Activated B cell treated with CpG ODN at 0.5 μM for 24 hours (primary cell): ENCODE results near the gene C16orf86. TPM values are rescaled to one million over a fixed set of nuclear protein-coding genes. Genes with fewer than 3 reads are reported as not detected.

Source experiments
- ATAC-seq: fragments of 200-7000 bp; cut with Tn5 transposase; one replicate; pipeline ENCODE4 v1.10.0; 2021; ENCODE audit warnings: low read depth, mild to moderate bottlenecking, moderate library complexity
- CTCF ChIA-PET: fragments of 350-600 bp; sonication (Branson Sonifier 250); formaldehyde crosslinking; loops from one replicate; lab custom pipeline; 2021; ENCODE audit warnings: antibody characterized with exemption; lab: Charles Lee
- POLR2A ChIA-PET: fragments of 350-600 bp; sonication (Branson Sonifier 250); formaldehyde crosslinking; loops from one replicate; lab custom pipeline; 2021; ENCODE audit warnings: antibody characterized with exemption; lab: Charles Lee
- DNase-seq: peaks from one replicate; pipeline ENCODE4 v3.0.0; 2022
- H3K27ac Mint-ChIP-seq: one replicate; pipeline ENCODE4 v1.8.0; 2020; ENCODE audit warnings: mixed read lengths
- H3K27me3 Mint-ChIP-seq: one replicate; pipeline ENCODE4 v1.8.0; 2021; ENCODE audit warnings: mixed read lengths
- H3K36me3 Mint-ChIP-seq: one replicate; pipeline ENCODE4 v1.8.0; 2021; ENCODE audit warnings: low read depth, mixed read lengths
- H3K4me1 Mint-ChIP-seq: one replicate; pipeline ENCODE4 v1.8.0; 2021; ENCODE audit warnings: mixed read lengths
- H3K4me3 Mint-ChIP-seq: one replicate; pipeline ENCODE4 v1.8.0; 2020; ENCODE audit warnings: mild to moderate bottlenecking, mixed read lengths
- H3K9me3 Mint-ChIP-seq: one replicate; pipeline ENCODE4 v1.8.0; 2020; ENCODE audit warnings: mixed read lengths
- intact Hi-C: fragments of 100-400 bp; cut with micrococcal nuclease; formaldehyde crosslinking; loops from one replicate; pipeline ENCODE4 v1.15.1; 2024
- total RNA-seq: library from RNA; stranded (reverse); gene quantifications from 2 replicates; pipeline ENCODE4 v1.2.3, GENCODE V29; 2022
- TF ChIP-seq, protein P1 (sequence below): fragments of 200-600 bp; IDR thresholded peaks from one replicate; pipeline ENCODE4 v1.8.0; 2022; ENCODE audit warnings: antibody characterized with exemption, mild to moderate bottlenecking

C16orf86 gene
- total RNA-seq, 1 donor from 2014 or later, result 2.4 TPM

DNA sequence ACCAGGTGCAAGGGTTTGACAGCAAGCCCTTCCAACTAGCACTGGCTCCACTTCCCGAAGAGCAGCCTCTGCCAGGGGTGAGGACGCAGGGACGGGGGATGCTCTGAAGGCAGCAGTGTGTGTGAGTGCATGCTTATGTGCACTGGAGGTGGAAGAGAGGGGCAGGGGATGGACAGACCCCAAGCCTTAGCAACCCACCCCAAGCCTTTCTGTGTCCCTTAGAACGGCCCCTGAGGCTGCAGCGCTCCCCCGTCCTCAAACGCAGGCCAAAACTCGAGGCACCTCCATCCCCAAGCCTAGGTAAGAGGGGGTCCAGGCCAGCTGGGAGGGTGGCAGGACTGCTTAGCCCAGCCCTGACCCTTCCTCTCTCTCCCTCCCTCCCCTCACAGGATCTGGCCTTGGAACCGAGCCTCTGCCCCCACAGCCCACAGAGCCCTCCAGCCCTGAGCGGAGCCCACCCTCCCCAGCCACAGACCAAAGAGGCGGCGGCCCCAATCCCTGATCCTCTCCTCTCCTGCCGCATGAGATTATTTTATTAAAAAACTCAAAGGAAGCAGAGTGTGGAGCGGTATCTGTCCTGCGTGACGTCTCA, 9.5 kb upstream of the C16orf86 start:
- H3K4me3 Mint-ChIP-seq, result no peak overlapping the region
- DNase-seq (no peak), ATAC-seq (no peak)
- no peaks in the 10 kb centered on the region for H3K9me3 Mint-ChIP-seq
- ChIA-PET CTCF (no interaction called here), POLR2A (interaction anchor here (0.5 to 1.0 kb wide), 4 partner anchors 21 to 465 kb away, joined by 3 to 5 read pairs (median 4); no protein-coding TSS in a partner anchor)
- H3K36me3 Mint-ChIP-seq, result peaks cover 47% of the 10 kb centered on the region
- intact Hi-C loops, result no loop called here
- H3K4me1 Mint-ChIP-seq, result peaks cover 26% of the 10 kb centered on the region
- TF ChIP-seq, protein P1, sequence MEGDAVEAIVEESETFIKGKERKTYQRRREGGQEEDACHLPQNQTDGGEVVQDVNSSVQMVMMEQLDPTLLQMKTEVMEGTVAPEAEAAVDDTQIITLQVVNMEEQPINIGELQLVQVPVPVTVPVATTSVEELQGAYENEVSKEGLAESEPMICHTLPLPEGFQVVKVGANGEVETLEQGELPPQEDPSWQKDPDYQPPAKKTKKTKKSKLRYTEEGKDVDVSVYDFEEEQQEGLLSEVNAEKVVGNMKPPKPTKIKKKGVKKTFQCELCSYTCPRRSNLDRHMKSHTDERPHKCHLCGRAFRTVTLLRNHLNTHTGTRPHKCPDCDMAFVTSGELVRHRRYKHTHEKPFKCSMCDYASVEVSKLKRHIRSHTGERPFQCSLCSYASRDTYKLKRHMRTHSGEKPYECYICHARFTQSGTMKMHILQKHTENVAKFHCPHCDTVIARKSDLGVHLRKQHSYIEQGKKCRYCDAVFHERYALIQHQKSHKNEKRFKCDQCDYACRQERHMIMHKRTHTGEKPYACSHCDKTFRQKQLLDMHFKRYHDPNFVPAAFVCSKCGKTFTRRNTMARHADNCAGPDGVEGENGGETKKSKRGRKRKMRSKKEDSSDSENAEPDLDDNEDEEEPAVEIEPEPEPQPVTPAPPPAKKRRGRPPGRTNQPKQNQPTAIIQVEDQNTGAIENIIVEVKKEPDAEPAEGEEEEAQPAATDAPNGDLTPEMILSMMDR, result no peak
- H3K27me3 Mint-ChIP-seq, result no peaks in the 10 kb centered on the region
- H3K27ac Mint-ChIP-seq, result no peak overlapping the region

GRCh38 chr16:67657751-67658518, 8.7 kb upstream of the C16orf86 start:
- H3K27ac Mint-ChIP-seq, result no peak overlapping the region
- H3K9me3 Mint-ChIP-seq, result no peaks in the 10 kb centered on the region
- ChIA-PET POLR2A (interaction anchor here (0.5 to 3.6 kb wide), 7 partner anchors 7 to 120 kb away, joined by 3 to 32 read pairs (median 3); partner anchors contain the start of gene CARMIL2), CTCF (interaction anchor here (1.3 to 2.3 kb wide), 3 partner anchors 14 to 136 kb away, joined by 3 to 8 read pairs (median 8); partner anchors contain the start of gene CARMIL2)
- ATAC-seq, result no peak
- no peak for DNase-seq
- intact Hi-C loops, result no loop called here
- H3K4me3 Mint-ChIP-seq, result no peak overlapping the region
- H3K4me1 Mint-ChIP-seq, result peaks cover 24% of the 10 kb centered on the region
- TF ChIP-seq, protein P1, result no peak
- H3K27me3 Mint-ChIP-seq, result no peaks in the 10 kb centered on the region
- peaks cover 45% of the 10 kb centered on the region for H3K36me3 Mint-ChIP-seq

DNA sequence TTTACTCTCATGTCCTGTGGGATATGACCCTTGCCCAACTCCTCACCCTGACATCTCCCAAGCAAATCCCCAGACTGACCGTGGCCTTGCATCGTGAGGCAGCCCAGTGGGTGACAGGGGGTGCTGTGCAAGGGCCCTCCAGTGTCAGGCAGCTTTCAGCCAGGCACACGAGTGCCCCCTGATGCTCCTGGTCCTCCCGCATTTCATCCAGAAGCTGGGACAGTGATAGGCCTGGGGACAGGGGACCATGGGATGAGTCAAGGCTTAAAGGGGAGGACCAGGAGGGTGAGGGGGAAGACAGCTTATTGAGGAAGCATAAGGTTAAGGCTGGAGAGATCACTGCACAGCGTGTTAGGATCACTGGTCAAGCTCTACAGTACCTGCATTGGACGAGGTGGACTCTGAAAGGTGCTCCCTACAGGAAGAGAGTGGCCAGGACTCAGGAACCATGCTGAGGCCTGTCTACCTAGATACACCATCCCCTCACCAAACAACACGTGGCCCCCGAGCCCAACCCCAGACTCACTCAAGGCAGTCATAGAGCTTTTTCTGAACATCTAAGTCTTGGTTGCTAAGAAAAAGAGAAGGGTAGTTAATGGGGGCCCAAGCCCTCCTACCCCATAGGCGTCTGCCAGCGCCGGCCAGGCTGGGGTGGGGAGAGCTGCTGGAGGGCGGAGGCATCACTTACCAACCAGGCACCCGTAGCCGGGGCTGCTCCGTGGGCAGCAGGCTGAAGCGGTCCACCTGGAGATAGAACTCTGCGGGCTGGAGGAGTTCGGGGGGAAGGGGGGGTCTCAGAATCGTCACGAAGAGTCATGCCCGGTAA, 7.6 kb upstream of the C16orf86 start:
- Mint-ChIP-seq H3K27ac (peak overlapping the region; percentile 74), H3K4me1 (peaks cover 24% of the 10 kb centered on the region), H3K27me3 (no peaks in the 10 kb centered on the region), H3K9me3 (no peaks in the 10 kb centered on the region), H3K36me3 (peaks cover 42% of the 10 kb centered on the region), H3K4me3 (peak overlapping the region; percentile 94)
- TF ChIP-seq, protein P1, result no peak
- CTCF ChIA-PET, result interaction anchor here (1.3 to 2.3 kb wide), 3 partner anchors 14 to 137 kb away, joined by 3 to 8 read pairs (median 8); partner anchors contain the start of gene CARMIL2
- ATAC-seq (no peak), DNase-seq (no peak)
- intact Hi-C loops, result no loop called here
- POLR2A ChIA-PET, result interaction anchor here (0.8 to 3.6 kb wide), 9 partner anchors 8 to 175 kb away, joined by 3 to 32 read pairs (median 8); partner anchors contain the start of genes CARMIL2, GFOD2, RANBP10 and TSNAXIP1

GRCh38 chr16:67659675-67660563, 6.7 kb upstream of the C16orf86 start, which contains the start of gene ACD:
TSS of gene ACD (minus strand) at chr16:67660260. CDS start at chr16:67660220, 40 bp downstream.
- intact Hi-C loops, result loop anchor here (1.0 to 10.0 kb wide), 11 partner anchors 15 to 575 kb away; partner anchors contain the start of genes ATP6V0D1, B3GNT9, CARMIL2 and CENPT
- H3K4me3 Mint-ChIP-seq, result peak within 1 kb of the TSS; percentile 94
- H3K4me1 Mint-ChIP-seq, result peaks cover 26% of the 10 kb centered on the region
- H3K27me3 Mint-ChIP-seq, result no peaks in the 10 kb centered on the region
- peak within 1 kb of the TSS; percentile 94 for H3K27ac Mint-ChIP-seq
- peaks cover 34% of the 10 kb centered on the region for H3K36me3 Mint-ChIP-seq
- H3K9me3 Mint-ChIP-seq, result no peaks in the 10 kb centered on the region
- ChIA-PET POLR2A (interaction anchor here (0.6 to 3.6 kb wide), 28 partner anchors 9 to 425 kb away, joined by 3 to 32 read pairs (median 4); partner anchors contain the start of genes ATP6V0D1, CARMIL2, CTCF and FHOD1), CTCF (interaction anchor here (1.0 to 2.3 kb wide), 6 partner anchors 9 to 179 kb away, joined by 3 to 8 read pairs (median 4); partner anchors contain the start of genes ATP6V0D1 and CARMIL2)
- DNase-seq (peak; percentile 98), ATAC-seq (peak; percentile 73)
- TF ChIP-seq, protein P1, result no peak
